COLO829 (cell line): ENCODE results near the gene CEP131.
A peak's percentile ranks its signal among the peaks of the same experiment; 100 is the strongest.
"Not testable (repeated sequence)": the region's sequence is repeated elsewhere in the genome, so short reads cannot be mapped to it uniquely, and the experiment has no call there.

Source experiments
- DNase-seq: peaks from one replicate; pipeline ENCODE4 v3.0.0; 2012; ENCODE audit warnings: low spot score

Gene CEP131

GRCh38 chr17:81238815-81239713 lies 16.3 kb upstream of the CEP131 start, which contains the start of the genes NDUFAF8 and TEPSIN:
TSS of gene NDUFAF8 (plus strand) at chr17:81239318. CDS start at chr17:81239364, 46 bp downstream.
TSS of gene TEPSIN (minus strand) at chr17:81239055. CDS start at chr17:81239033, 22 bp downstream.
- DNase-seq = peak; percentile 98

- DNase-seq = no peak
Observed at GRCh38 chr17:81238490-81238814, 15.7 kb upstream of the CEP131 start.

GRCh38 chr17:81237591-81238489 lies 15.1 kb upstream of the CEP131 start:
- DNase-seq = no peak

DNA sequence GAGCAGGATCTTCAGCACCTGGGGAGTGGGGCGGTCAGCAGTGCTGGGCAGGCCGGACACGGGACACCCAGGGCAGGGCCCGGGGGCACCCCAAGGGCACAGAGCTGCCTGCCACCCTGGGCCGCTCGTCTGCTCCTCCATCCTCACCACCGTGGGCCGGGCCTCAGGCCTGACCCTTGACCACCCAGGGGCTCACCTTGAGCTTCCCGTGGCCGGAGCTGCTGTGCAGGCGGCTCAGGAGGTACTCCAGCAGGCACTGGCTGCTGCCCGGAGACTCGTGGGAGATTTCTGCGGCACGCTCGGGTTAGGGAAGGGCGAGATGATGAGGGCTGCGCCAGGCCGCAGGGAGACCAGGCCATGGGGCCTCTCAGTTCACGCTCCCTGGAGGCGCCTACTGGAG lies 14.0 kb upstream of the CEP131 start:
- DNase-seq = no peak

GRCh38 chr17:81235822-81236740 lies 13.3 kb upstream of the CEP131 start:
- no peak for DNase-seq

DNA sequence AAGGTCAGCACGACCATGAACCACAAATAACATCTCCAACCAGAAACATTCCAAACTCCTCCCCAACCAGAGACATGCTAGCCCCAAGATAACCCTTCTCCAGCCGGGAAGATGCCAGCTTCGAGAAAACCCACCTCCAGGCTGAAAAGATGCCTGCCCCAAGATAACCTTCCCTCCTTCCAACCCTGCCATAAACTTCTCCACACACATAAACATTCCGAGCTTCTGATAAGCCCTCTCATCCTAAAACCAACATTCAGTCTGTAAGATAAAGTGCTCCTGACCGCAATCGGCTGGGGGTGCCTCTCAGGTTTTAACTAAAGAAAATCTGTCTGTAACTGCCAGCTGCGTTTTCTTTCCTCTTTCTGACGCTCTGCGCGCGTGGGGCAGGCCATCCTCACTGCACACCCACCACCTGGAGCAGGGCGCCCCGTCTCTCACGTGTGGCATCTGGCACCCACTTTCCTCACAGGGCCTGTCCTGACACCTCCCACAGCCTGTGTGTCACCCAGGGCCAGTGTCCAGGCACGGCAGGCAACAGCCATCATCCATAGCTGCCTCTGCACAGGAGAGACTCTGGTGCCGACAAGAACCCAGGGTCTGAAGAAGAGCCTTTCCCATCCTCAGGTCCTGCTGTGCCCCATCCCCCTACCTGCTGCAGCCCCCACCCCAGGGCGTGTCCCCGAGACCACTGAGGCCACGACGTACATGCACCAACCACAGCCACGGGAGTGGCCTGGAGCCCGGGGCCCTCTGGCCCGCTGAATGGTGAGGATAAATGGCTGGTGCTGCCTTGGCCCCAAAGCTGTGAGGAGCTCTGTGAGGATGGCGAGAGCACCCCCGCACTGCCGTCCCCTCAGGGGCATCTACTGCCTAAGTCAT lies 12.4 kb upstream of the CEP131 start:
- no peak for DNase-seq

DNA sequence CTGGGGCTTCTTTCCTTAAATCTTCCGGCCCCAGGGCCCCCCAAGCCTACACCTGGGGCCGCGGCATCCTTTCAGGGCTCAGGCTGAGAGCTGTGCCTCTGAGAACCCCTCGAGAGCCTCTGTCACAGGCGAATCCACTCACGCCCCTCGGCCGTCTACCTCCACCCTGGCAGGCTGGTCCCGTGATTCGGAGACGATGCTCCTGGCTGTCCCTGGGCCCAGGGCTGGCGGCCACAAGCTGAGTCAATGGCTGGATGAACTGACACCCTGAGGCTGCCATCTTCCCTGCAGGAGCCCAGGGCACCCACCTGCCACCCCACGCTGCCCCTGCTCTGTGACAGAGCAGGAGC lies 11.7 kb upstream of the CEP131 start:
- no peak for DNase-seq

DNA sequence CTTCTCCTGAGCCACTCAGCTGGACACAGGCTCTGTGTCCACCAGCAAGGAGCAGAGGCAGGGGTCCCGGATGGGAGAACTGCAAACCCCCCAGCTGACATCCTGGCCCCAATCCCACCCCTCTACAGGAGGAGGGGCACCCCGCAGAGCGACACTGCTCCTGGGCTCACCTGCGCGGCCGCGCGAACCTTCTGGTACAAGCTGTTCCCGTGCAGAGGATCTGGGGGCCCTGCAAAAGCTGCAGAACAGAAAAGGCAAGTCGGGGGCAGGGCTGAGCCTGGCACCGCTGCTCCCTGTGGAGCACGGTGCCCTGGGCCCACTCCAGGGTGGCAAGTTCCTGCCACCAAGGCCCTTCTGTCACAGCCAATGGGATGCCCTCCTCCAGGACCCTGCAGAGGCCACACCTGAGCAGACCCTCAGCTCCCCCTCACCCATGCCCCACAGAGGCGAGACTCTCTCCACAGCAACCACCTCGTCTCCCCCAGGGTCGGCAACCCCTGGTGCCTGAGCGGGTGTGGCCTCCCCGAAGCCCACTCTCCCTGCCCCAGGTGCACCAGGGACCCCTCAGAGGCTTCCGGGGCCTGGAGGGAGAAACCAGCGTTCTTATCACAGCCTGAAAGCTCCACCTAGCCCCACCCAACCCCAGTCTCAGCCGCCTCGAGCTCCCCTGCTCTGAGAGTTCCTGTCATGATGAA lies 11.2 kb upstream of the CEP131 start:
- no peak for DNase-seq

DNA sequence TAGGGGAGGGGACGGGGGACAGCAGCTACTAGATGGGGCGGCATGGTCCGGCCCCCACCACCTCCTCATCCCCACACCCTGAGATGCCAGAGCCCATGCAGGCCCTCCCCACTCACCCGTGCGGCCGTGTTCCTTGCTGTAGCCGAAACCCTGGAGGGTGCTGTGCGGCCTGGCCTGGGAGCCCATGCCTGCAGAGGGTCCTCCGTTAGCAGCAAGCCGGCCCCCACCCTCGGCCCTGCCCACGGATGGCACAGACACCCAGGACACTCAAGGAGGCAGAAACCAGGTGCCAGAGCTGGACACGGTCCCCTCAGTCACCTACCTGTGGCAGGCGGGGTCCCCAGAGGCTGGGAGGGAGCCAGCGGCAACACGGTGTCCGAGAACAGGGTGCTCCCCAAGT lies 10.6 kb upstream of the CEP131 start:
- no peak for DNase-seq

- DNase-seq = no peak
Observed at GRCh38 chr17:81232616-81233241, 10.0 kb upstream of the CEP131 start.

GRCh38 chr17:81231766-81232581 lies 9.2 kb upstream of the CEP131 start:
- DNase-seq = no peak

GRCh38 chr17:81231121-81231645 lies 8.4 kb upstream of the CEP131 start:
- DNase-seq = no peak

- DNase-seq = no peak
Observed at GRCh38 chr17:81230043-81230820, 7.5 kb upstream of the CEP131 start.

- no peak for DNase-seq
Observed at GRCh38 chr17:81229666-81229920, 6.8 kb upstream of the CEP131 start.

GRCh38 chr17:81228834-81229665 lies 6.3 kb upstream of the CEP131 start:
- DNase-seq = no peak

GRCh38 chr17:81228420-81228819 lies 5.7 kb upstream of the CEP131 start:
- no peak for DNase-seq

DNA sequence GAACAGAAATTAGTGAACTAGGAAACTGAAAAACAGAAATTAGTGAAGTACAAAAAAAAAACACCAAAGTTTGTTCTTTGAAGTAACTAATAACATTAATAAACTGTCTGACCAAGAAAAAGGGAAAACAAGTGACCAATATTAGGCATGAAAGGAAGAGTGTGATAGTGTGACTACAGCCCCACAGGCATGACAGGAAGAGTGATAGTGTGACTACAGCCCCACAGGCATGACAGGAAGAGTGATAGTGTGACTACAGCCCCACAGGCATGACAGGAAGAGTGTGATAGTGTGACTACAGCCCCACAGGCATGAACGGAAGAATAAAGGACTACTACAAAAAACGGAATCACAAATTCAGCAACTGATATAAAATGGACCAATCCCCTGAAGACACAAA lies 4.9 kb upstream of the CEP131 start:
- DNase-seq = not testable (repeated sequence)
